ENCODE measurements around the gene TRAPPC1.

Gene TRAPPC1

GRCh38 chr17:7940034-7940433, 8.3 kb upstream of the TRAPPC1 start:
- DNase-seq: no peak

- no peak for DNase-seq
These were observed 4.1 kb upstream of the TRAPPC1 start for GRCh38 chr17:7935859-7936258.

- DNase-seq: peak; percentile 55
These were observed 1.2 kb upstream of the TRAPPC1 start for GRCh38 chr17:7932949-7933348.

DNA sequence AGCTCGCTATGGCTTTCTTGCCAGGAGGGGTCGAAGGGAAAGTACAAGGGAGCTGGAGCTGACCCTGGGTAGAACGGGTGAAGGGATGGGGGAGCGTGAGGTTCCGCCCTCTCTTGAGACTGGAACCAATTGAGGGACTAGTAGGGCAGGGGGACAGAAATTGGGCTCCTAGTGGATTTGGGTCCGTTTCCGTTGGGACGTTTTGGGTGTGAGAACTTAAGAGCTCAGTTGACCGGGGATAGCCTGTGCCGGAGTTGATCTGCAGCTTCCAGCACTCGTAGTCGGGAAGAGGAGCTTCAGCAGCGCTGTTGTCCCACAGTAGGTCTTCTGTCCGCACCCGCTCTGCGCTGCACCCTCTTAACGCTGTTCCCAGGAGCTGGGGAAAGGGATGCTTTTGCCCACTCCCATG, 741 bp upstream of the TRAPPC1 start:
- DNase-seq: peak; percentile 23

DNA sequence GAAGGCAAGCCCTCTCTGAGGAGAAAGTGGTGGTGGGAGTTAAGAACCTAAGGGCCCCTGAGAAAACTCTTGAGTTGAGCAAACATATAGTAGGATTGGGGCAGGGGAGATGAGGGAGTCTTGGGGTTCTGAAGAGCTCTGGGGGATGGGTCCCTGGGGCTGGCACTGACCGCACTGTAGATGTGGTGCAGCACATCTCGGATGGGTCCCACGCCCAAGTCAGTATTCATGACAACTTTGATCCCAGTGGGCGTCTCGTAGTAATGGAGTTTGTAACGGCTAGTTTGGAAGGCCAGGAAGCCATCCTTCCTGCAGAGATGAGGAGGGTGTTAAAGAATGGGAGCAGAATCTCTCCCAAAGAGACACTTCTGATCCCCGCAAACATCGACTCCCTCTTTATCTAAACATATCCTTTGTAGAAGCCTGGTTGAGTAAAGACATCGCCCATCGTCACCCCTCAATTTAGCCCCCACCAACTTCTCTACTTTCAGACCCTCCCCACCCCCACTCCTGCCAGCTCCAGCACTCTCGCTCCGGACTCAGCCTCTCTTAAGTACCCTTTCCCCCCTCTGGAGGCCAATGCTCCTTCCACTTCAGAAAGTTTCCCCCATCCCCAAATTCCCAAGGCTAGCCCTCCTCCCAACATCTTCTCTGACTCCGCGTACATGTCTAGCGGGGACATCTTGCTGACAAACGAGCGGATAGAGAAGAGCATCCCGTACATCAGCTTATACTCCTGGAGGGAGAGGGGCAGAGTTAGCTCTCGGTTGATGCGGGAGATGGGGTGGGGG, 710 bp downstream of the TRAPPC1 start:
- DNase-seq: no peak

DNA sequence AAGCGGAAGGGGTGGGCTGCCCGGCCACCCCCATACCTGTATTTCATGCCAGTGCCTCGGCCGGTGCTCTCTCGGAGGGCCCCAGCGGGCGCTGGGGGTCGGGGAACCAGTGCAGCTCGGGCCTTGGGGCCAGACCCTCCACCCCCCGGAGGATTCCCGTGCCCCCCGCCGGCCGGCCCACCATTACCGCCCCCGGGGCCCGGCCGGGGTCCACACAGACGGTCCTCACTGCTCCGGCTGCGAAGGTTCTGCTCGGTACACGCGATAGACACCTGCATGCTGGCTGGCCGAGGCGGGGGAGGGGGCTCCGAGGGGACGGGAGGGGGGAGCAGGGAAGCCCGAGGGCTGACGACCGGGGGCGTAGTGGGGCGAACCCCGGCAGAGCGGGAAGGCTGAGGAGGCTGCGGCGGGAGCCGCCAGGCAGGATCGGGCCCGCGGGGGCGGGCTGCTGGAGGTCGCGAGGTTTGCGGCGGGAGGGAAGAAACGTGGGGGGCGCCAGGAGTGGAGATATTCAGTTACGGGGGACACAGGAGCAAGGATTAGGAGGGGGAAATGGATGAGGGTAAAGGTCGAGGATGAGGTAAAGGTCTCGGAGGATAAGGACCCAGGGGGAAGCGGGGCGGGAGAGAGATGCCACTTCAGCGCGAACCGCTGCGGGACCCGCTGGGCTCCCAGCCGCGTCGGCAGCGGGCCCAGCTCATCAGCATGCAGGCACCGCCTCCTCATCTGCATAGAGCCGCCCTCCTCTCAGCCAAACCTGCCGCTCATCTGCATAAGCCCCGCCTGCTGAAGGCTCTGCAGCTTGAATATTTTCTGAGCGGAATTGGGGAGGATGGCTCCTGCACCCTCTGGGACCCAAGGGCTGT, 2.4 kb downstream of the TRAPPC1 start, which contains the start of gene KCNAB3:
Gene KCNAB3, minus strand, starts transcription at position 699 of the 866 bp plus-strand sequence. Its CDS starts 421 bp downstream, at position 278.
- DNase-seq: peak; percentile 72

- no peak for DNase-seq
These were observed 4.2 kb downstream of the TRAPPC1 start for GRCh38 chr17:7927596-7927995.

- peak; percentile 67 for DNase-seq
These were observed 8.7 kb downstream of the TRAPPC1 start for GRCh38 chr17:7922845-7923628.

GRCh38 chr17:7922269-7922844, 9.4 kb downstream of the TRAPPC1 start:
- DNase-seq: no peak

DNA sequence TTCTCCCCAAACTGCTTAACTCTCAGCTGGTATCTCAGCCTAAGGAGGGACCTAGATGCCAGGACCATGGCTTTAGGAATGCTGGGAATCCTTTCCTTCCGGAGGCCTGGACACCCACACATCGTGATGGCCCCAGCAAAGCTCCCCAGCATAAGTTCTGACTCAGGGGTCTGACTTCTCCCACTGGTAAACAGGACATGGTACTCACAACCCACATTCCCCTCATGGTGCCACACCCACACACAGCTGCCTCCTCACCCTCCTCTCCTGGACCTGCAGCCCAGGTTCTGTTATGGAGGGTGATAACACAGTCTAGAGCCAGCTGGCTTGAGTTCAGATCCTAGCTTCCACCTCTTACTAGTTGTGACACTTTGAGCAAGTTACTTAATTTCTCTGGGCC, 14.9 kb downstream of the TRAPPC1 start:
- DNase-seq: no peak

- no peak for DNase-seq
These were observed 15.4 kb downstream of the TRAPPC1 start for GRCh38 chr17:7916385-7916682.

- DNase-seq: peak; percentile 80
These were observed 15.9 kb downstream of the TRAPPC1 start, which contains the start of gene RNF227 for GRCh38 chr17:7915611-7916384. RNF227 (minus strand) TSS chr17:7916289; CDS start chr17:7916195, 94 bp downstream.

DNA sequence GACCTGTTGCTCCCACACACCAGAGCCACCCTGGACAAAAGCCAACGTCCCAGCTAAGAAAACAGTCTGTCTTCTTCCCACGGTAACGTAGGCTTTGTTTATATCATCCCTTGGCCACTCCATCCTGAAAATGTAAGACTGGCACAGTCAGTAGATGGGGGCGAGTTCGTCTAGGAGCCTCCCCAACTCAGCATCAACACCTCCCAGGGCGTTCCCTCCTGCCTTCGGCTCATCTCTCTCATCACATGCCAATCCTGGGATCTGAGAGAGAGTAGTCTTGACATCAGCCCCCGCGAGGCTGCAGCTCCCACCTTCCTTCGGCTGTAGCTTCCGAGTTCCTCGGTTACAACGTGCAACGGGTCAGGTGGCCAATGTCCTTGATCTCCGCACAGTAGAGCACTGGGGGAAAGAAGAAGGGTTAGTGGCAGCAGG, 16.6 kb downstream of the TRAPPC1 start:
- DNase-seq: no peak

GRCh38 chr17:7912927-7913524, 18.7 kb downstream of the TRAPPC1 start:
- peak; percentile 62 for DNase-seq

- no peak for DNase-seq
These were observed 20.6 kb downstream of the TRAPPC1 start for GRCh38 chr17:7911116-7911515.

GRCh38 chr17:7910711-7911110, 21.0 kb downstream of the TRAPPC1 start:
- no peak for DNase-seq

- no peak for DNase-seq
These were observed 21.5 kb downstream of the TRAPPC1 start for GRCh38 chr17:7910281-7910680.

DNA sequence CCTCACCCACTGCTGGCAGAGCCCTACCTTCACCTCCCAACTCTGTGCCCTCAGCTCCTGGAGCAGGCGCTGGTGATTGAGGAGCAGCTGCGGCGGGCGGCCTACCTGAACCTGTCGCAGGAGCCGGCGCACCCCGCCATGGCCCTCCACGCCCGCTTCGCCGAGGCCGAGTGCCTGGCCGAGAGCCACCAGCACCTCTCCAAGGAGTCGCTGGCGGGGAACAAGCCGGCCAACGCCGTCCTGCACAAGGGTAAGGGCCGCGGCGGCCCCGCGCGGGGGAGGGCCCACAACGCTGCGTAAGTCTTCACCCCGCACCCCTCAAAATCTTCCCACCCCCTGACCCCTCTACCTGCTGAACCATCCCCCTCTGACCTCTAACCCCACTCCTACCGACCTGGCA, 22.7 kb downstream of the TRAPPC1 start:
- DNase-seq: no peak

- no peak for DNase-seq
These were observed 28.3 kb downstream of the TRAPPC1 start for GRCh38 chr17:7903154-7904103.

GRCh38 chr17:7897773-7898172, 34.0 kb downstream of the TRAPPC1 start:
- DNase-seq: peak; percentile 22
